Endothelial cell of umbilical vein (primary cell): Measurements from ENCODE around the gene LCLAT1. TPM values are rescaled to one million over a fixed set of nuclear protein-coding genes. Genes with fewer than 3 reads are reported as not detected.

Experiments
- BruUV-seq: library from RNA; stranded (reverse); fragments of 400-500 nt; replicated peaks from 2 replicates; lab custom pipeline; 2021; lab: Mats Ljungman, UMichigan
- CTCF ChIA-PET: fragments of 300-600, 350-600 bp; sonication (Branson Sonifier 250); formaldehyde crosslinking; loops from one replicate; lab custom pipeline; 2021; ENCODE audit warnings: antibody characterized with exemption, inconsistent platforms; lab: Charles Lee
- POLR2A ChIA-PET: fragments of 300-600, 350-600 bp; sonication (Branson Sonifier 250); formaldehyde crosslinking; loops from one replicate; lab custom pipeline; 2021; ENCODE audit warnings: antibody characterized with exemption, inconsistent platforms; lab: Charles Lee
- DNase-seq: peaks from one replicate; pipeline ENCODE4 v3.0.0-alpha.2; 2011; ENCODE audit warnings: low read depth, low spot score
- FAIRE-seq: peaks from 2 replicates; lab custom pipeline; 2011; peaks lifted over from hg19 to GRCh38; lab: Jason Lieb, UNC
- H2AFZ ChIP-seq: 2 replicates; pipeline ENCODE4 v1.6.0; 2012; ENCODE audit warnings: low read depth, low read length, control low read depth, inconsistent platforms
- H3K27ac ChIP-seq: 2 replicates; pipeline ENCODE4 v1.5.1; 2011; ENCODE audit warnings: low read depth, mild to moderate bottlenecking, control low read depth, low read length, moderate library complexity; ENCODE audit not compliant: insufficient read depth
- H3K27me3 ChIP-seq, 2 experiments: 2 replicates each; pipeline versions ENCODE4 v1.6.0 to v1.6.1; 2011; ENCODE audit warnings: low read length in 2 of 2, mixed read lengths in 1 of 2; ENCODE audit not compliant: control insufficient read depth in 2 of 2, insufficient read depth in 2 of 2
- H3K36me3 ChIP-seq, 2 experiments: 2 replicates in 1 of 2; 3 replicates in 1 of 2; pipeline ENCODE4 v1.5.1; 2011; ENCODE audit warnings: low read length in 2 of 2, mild to moderate bottlenecking in 1 of 2, moderate library complexity in 1 of 2; ENCODE audit not compliant: control insufficient read depth in 2 of 2, insufficient read depth in 2 of 2; ENCODE audit errors: extremely low read depth in 1 of 2
- H3K4me1 ChIP-seq: 3 replicates; pipeline ENCODE4 v1.5.1; 2011; ENCODE audit warnings: mild to moderate bottlenecking, low read length; ENCODE audit not compliant: control insufficient read depth, insufficient read depth; ENCODE audit errors: extremely low read depth
- H3K4me2 ChIP-seq: 2 replicates; pipeline ENCODE4 v1.6.1; 2011; ENCODE audit warnings: low read length, control low read depth, mixed read lengths; ENCODE audit not compliant: insufficient read depth
- H3K4me3 ChIP-seq, 3 experiments: fragments of 200-600 bp in 1 of 3; sonication (generic), shearing (Covaris generic) in 1 of 3; replicated peaks in 1 of 3; 2 replicates each; pipeline ENCODE4 v1.5.1; 2011 to 2016; ENCODE audit warnings: control low read depth in 3 of 3, low read length in 3 of 3, mild to moderate bottlenecking in 2 of 3, inconsistent platforms in 1 of 3, low read depth in 1 of 3, moderate library complexity in 1 of 3; ENCODE audit not compliant: insufficient read depth in 1 of 3
- H3K79me2 ChIP-seq: 2 replicates; pipeline ENCODE4 v1.6.0; 2012; ENCODE audit warnings: low read length, inconsistent platforms; ENCODE audit not compliant: control insufficient read depth, insufficient read depth
- H3K9ac ChIP-seq: replicated peaks from 2 replicates; pipeline ENCODE3; 2011; ENCODE audit warnings: low read length, control low read depth; ENCODE audit not compliant: insufficient read depth; ENCODE audit errors: extremely low read depth
- H3K9me1 ChIP-seq: replicated peaks from 3 replicates; pipeline ENCODE4 v1.6.0; 2011; ENCODE audit warnings: mild to moderate bottlenecking, low read length; ENCODE audit not compliant: control insufficient read depth, insufficient read depth; ENCODE audit errors: extremely low read depth
- H3K9me3 ChIP-seq: replicated peaks from 2 replicates; pipeline ENCODE4 v1.5.1; 2012; ENCODE audit warnings: low read length, inconsistent platforms; ENCODE audit not compliant: control insufficient read depth, insufficient read depth
- H4K20me1 ChIP-seq: replicated peaks from 2 replicates; pipeline ENCODE3; 2011; ENCODE audit warnings: mild to moderate bottlenecking, low read length; ENCODE audit not compliant: control insufficient read depth, insufficient read depth; ENCODE audit errors: extremely low read depth
- EZH2 ChIP-seq: IDR thresholded peaks from 2 replicates; pipeline ENCODE4 v1.6.1; 2012; ENCODE audit warnings: borderline replicate concordance, low read depth, mild to moderate bottlenecking, moderate library complexity, low read length, inconsistent platforms; ENCODE audit not compliant: severe bottlenecking
- FOS ChIP-seq: IDR thresholded peaks from 2 replicates; pipeline ENCODE4 v1.6.1; 2011; ENCODE audit warnings: mild to moderate bottlenecking, low read length, moderate library complexity, borderline replicate concordance; ENCODE audit not compliant: insufficient read depth
- GATA2 ChIP-seq: IDR thresholded peaks from 2 replicates; pipeline ENCODE4 v1.7.0; 2011; ENCODE audit warnings: low read depth, mild to moderate bottlenecking, moderate library complexity, mixed read lengths, low read length; ENCODE audit not compliant: insufficient read length, insufficient read depth
- JUN ChIP-seq: IDR thresholded peaks from 2 replicates; pipeline ENCODE4 v1.6.1; 2011; ENCODE audit warnings: borderline replicate concordance, low read depth; ENCODE audit not compliant: insufficient read length, insufficient read depth
- MYC ChIP-seq: IDR thresholded peaks from one replicate; pipeline ENCODE4 v1.6.1; 2011; ENCODE audit warnings: mild to moderate bottlenecking, low read depth, low read length
- POLR2A ChIP-seq: IDR thresholded peaks from 2 replicates; pipeline ENCODE4 v1.6.1; 2012; ENCODE audit warnings: low read depth, mild to moderate bottlenecking, control low read depth, low read length
- POLR2AphosphoS5 ChIP-seq: IDR thresholded peaks from 2 replicates; pipeline ENCODE4 v1.6.1; 2012; ENCODE audit warnings: low read depth, mild to moderate bottlenecking, control low read depth, low read length, moderate library complexity; ENCODE audit not compliant: insufficient read depth
- dilution Hi-C: fragments of 300-500 bp; cut with MboI; formaldehyde crosslinking; loops from one replicate; pipeline ENCODE4 v1.15.0; 2019; ENCODE audit warnings: low sequenced_read_pairs; ENCODE audit not compliant: extremely low pct_ligation_motif_present
- intact Hi-C: fragments of 100-400 bp; cut with micrococcal nuclease; formaldehyde crosslinking; loops from one replicate; pipeline ENCODE4 v1.10.0; 2022
- polyA plus RNA-seq, 4 experiments: library from polyadenylated mRNA; depleted of rRNA in 3 of 4; stranded (reverse) in 3 of 4; unstranded in 1 of 4; fragments of >200 nt; gene quantifications; 2 replicates each; pipeline versions ENCODE4 v1.2.1 to v1.2.3, GENCODE V29; 2011 to 2012; ENCODE audit warnings: missing spikeins in 1 of 4
- total RNA-seq: library from RNA; stranded (reverse); gene quantifications from 2 replicates; pipeline ENCODE4 v1.2.3, GENCODE V29; 2021
- TF ChIP-seq, protein P1 (sequence below), 2 donors: IDR thresholded peaks; 1 replicate in 1 of 2; 2 replicates in 1 of 2; pipeline ENCODE4 v1.5.1; 2011; ENCODE audit warnings: low read length in 2 of 2, mild to moderate bottlenecking in 2 of 2, moderate library complexity in 2 of 2, control low read depth in 1 of 2, inconsistent platforms in 1 of 2, low read depth in 1 of 2; ENCODE audit not compliant: insufficient read depth in 1 of 2; ENCODE audit errors: extremely low read depth in 1 of 2
- TF ChIP-seq, protein P2 (sequence below): IDR thresholded peaks from 2 replicates; pipeline ENCODE4 v1.6.1; 2011; ENCODE audit not compliant: insufficient read depth, insufficient read length

Gene LCLAT1
- total and polyA plus RNA-seq, 2 donors (not counting 3 experiments of a cell fraction or from before 2014, with no cell fraction given), result 6.1 to 20.8 TPM

DNA sequence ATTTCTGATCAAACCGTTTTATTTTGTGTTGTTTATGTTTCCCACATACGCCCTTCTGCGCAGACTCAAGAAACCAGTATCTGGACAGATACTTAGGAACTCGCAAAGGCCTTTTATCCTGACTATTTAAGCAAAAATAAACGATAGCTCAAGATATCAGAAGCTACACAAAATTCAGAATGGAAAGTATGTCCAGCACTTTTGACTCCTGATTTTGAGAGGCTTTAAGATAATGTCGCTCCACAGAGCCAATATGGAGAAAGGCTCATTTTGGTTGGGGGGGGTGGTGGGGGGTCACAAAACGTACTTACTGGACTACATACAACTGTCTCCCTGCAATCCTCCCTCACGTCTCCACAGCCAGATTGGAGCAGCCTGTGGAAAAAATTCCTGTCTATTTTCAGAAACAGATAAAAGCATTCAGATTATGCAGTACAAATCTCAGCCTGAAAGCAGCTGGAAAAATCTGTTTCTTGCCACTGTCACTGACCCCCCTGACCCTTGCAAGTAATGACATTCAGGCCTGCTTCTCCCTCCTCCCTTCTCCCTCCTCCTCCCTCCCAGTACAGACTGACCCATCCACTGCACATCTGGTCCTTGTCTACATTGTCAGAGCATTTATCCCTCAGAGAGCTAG lies 34.9 kb upstream of the LCLAT1 start:
- TF ChIP-seq MYC (no peak), POLR2AphosphoS5 (no peak), GATA2 (no peak), FOS (no peak), POLR2A (no peak), EZH2 (no peak), JUN (no peak)
- TF ChIP-seq, protein P1, sequence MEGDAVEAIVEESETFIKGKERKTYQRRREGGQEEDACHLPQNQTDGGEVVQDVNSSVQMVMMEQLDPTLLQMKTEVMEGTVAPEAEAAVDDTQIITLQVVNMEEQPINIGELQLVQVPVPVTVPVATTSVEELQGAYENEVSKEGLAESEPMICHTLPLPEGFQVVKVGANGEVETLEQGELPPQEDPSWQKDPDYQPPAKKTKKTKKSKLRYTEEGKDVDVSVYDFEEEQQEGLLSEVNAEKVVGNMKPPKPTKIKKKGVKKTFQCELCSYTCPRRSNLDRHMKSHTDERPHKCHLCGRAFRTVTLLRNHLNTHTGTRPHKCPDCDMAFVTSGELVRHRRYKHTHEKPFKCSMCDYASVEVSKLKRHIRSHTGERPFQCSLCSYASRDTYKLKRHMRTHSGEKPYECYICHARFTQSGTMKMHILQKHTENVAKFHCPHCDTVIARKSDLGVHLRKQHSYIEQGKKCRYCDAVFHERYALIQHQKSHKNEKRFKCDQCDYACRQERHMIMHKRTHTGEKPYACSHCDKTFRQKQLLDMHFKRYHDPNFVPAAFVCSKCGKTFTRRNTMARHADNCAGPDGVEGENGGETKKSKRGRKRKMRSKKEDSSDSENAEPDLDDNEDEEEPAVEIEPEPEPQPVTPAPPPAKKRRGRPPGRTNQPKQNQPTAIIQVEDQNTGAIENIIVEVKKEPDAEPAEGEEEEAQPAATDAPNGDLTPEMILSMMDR (IDR thresholded peaks at IDR 0.05; ENCODE audit: extremely low read depth in 1 of 2, insufficient read depth in 1 of 2, low read depth in 1 of 2, low read length in 2 of 2), result no peak
- TF ChIP-seq, protein P2, sequence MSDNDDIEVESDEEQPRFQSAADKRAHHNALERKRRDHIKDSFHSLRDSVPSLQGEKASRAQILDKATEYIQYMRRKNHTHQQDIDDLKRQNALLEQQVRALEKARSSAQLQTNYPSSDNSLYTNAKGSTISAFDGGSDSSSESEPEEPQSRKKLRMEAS, result no peak
- H3K4me1 ChIP-seq, result peaks cover 34% of the 10 kb centered on the region

More for the DNA sequence above, 34.9 kb upstream of the LCLAT1 start:
- H3K27ac ChIP-seq, result no peak overlapping the region
- H3K4me2 ChIP-seq, result no peak overlapping the region
- no peaks in the 10 kb centered on the region for H4K20me1 ChIP-seq
- H3K27me3 ChIP-seq, result no peaks in the 10 kb centered on the region
- dilution Hi-C loops, result no loop called here
- no peaks in the 10 kb centered on the region for H3K36me3 ChIP-seq
- H3K9me3 ChIP-seq, result no peaks in the 10 kb centered on the region
- no peak overlapping the region for H3K9ac ChIP-seq
- no peaks in the 10 kb centered on the region for H3K9me1 ChIP-seq
- no peak overlapping the region for H2AFZ ChIP-seq
- no TSS peak for BruUV-seq
- FAIRE-seq (no peak), DNase-seq (no peak)
- no peak overlapping the region for H3K4me3 ChIP-seq
- no peaks in the 10 kb centered on the region for H3K79me2 ChIP-seq
- intact Hi-C loops, result no loop called here
- POLR2A ChIA-PET, result no interaction called here
- CTCF ChIA-PET, result interaction anchor here (0.8 to 1.1 kb wide), 2 partner anchors 11 to 13 kb away, joined by 3 to 4 read pairs; no protein-coding TSS in a partner anchor
